Measurements from ENCODE around the gene RO60. TPM values are rescaled to one million over a fixed set of nuclear protein-coding genes. Genes with fewer than 3 reads are reported as not detected.

The RO60 gene
- total and polyA plus RNA-seq, 2 of the 13 experiments (the other 11 are each of a cell fraction or from before 2014, with no cell fraction given): 20.3 to 53.7 TPM

- peak; percentile 37 for TF ChIP-seq CTCF (CRISPR knock-in tag; IDR thresholded peaks at IDR 0.05)
- no peak for TF ChIP-seq ELF1 (CRISPR knock-in tag; IDR thresholded peaks at IDR 0.05)
- TF ChIP-seq DNMT3B (CRISPR knock-in tag; conservative IDR thresholded peaks at IDR 0.05): no peak
- TF ChIP-seq ZBTB20 (CRISPR knock-in tag; IDR thresholded peaks at IDR 0.05; ENCODE audit: borderline replicate concordance, low read depth): no peak
- peak; percentile 74; the same call in 1 of the 2 replicates for TF ChIP-seq ZNF703 (CRISPR knock-in tag; IDR thresholded peaks at IDR 0.05; ENCODE audit: borderline replicate concordance)
- TF ChIP-seq BHLHE40 (IDR thresholded peaks at IDR 0.05; ENCODE audit: low read length): no peak
- TF ChIP-seq SPEN (CRISPR knock-in tag; IDR thresholded peaks at IDR 0.05; ENCODE audit: low read depth): no peak; the same call in 1 of the 2 replicates
- TF ChIP-seq BRD4 (CRISPR knock-in tag; IDR thresholded peaks at IDR 0.05): 0 out of 2 replicates have a peak, but pooled peaks have one; percentile 59
- peak; percentile 54; the same call in 1 of the 2 replicates for TF ChIP-seq ZNF691 (CRISPR knock-in tag; IDR thresholded peaks at IDR 0.05; ENCODE audit: borderline replicate concordance, low read depth)
- TF ChIP-seq ZNF710 (CRISPR knock-in tag; IDR thresholded peaks at IDR 0.05; ENCODE audit: borderline replicate concordance): no peak; the same call in 1 of the 2 replicates
- TF ChIP-seq ZNF781 (CRISPR knock-in tag; IDR thresholded peaks at IDR 0.05; ENCODE audit: borderline replicate concordance, not compliant biosample characterization): no peak
- TF ChIP-seq IRF2 (CRISPR knock-in tag; IDR thresholded peaks at IDR 0.05): peak; percentile 58
- no peak for TF ChIP-seq ZBTB42 (CRISPR knock-in tag; IDR thresholded peaks at IDR 0.05)
- peak; percentile 47; the same call in 1 of the 2 replicates for TF ChIP-seq ZNF724P (CRISPR knock-in tag; IDR thresholded peaks at IDR 0.05; ENCODE audit: borderline replicate concordance)
- peak; percentile 67 for TF ChIP-seq ZBTB14 (CRISPR knock-in tag; IDR thresholded peaks at IDR 0.05)
- no peak for TF ChIP-seq KLF12 (CRISPR knock-in tag; IDR thresholded peaks at IDR 0.05; ENCODE audit: borderline replicate concordance)
- no peak for TF ChIP-seq HNF1A (IDR thresholded peaks at IDR 0.05; ENCODE audit: low read depth)
- peak; percentile 20; the same call in 1 of the 2 replicates for TF ChIP-seq HNF1A (CRISPR knock-in tag; IDR thresholded peaks at IDR 0.05; ENCODE audit: borderline replicate concordance)
These were observed 45.8 kb downstream of the RO60 start, which contains the start of gene GLRX2 (continued) for GRCh38 chr1:193104907-193105820.

Data from HepG2 (cell line).